ENCODE measurements around the gene ADORA2A. TPM values are rescaled to one million over a fixed set of nuclear protein-coding genes. Genes with fewer than 3 reads are reported as not detected.

ADORA2A gene
- total RNA-seq, 4 donors from 2014 or later: 0.39 to 8.4 (median 1.3) TPM

DNA sequence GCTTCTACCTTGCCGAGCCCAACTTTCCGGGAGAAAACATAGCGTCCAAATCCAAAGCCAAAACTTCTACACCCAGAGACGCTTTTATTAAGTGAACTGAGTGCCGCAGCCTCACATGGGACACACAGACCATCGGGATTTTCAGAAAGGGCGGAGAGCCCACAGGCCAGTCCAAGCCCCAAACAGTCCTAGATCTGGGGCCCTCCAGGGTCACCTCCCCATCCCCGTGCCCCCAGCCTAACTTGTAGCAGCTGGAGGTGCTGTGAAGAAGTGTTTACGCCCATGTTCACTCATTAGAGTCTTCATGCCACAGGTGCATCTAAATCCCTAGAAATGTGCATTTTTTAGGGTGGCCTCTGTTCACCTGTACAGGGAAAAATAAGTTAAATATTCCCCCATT is 14.1 kb upstream of the ADORA2A start:
- H3K4me3 ChIP-seq (ENCODE audit: low read depth, poor library complexity, severe bottlenecking): no peak overlapping the region
- DNase-seq (ENCODE audit: low spot score in 2 of 2): no peak
- TF ChIP-seq, protein P1, sequence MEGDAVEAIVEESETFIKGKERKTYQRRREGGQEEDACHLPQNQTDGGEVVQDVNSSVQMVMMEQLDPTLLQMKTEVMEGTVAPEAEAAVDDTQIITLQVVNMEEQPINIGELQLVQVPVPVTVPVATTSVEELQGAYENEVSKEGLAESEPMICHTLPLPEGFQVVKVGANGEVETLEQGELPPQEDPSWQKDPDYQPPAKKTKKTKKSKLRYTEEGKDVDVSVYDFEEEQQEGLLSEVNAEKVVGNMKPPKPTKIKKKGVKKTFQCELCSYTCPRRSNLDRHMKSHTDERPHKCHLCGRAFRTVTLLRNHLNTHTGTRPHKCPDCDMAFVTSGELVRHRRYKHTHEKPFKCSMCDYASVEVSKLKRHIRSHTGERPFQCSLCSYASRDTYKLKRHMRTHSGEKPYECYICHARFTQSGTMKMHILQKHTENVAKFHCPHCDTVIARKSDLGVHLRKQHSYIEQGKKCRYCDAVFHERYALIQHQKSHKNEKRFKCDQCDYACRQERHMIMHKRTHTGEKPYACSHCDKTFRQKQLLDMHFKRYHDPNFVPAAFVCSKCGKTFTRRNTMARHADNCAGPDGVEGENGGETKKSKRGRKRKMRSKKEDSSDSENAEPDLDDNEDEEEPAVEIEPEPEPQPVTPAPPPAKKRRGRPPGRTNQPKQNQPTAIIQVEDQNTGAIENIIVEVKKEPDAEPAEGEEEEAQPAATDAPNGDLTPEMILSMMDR (IDR thresholded peaks at IDR 0.05): no peak
- no peak for TF ChIP-seq POLR2A (IDR thresholded peaks at IDR 0.05)
- intact Hi-C loops (cut with DNase I; ENCODE audit: low total_unique reads): no loop called here
- whole genome bisulfite sequencing, 2 donors: 92 to 94% methylated on average over 9 of the region's 9 CpGs

DNA sequence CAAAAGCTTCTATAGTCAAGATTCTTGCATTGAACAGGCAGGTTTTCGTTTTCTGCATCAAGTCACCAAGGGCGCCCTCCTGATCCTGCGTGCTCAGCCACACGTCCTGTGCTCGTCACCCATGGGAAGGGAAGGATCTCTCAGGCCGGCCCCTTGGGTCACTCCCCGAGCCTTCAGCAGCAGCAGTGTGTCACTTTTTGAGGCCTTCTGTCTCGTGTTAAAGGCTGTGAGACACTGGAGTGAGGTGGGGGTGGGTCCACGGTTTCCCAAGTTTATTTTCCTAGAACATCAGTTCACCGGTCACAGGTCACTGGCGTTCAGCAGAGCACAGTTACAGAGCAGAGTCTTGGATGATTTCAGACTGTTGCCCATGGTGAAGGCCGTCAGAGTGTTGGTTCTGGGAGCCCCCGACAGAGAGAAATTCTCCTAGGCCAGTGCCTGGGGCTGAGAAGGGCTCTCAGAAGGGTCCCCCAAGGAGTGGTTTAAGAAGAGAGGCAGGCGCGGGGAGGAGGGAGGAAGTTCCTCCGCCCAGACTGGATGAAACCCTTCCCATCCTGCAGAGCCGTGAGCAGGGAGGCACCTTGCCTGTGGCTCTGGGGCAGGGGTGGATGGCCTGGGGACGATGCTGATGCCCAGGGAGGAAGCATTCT is 13.5 kb upstream of the ADORA2A start:
- WGBS, 2 donors: 88 to 92% methylated on average over 18 of the region's 18 CpGs
- intact Hi-C loops (cut with DNase I; ENCODE audit: low total_unique reads): no loop called here
- peak in 1 of 2 donors; percentile 54 for DNase-seq (ENCODE audit: low spot score in 2 of 2)
- TF ChIP-seq POLR2A (IDR thresholded peaks at IDR 0.05): no peak
- TF ChIP-seq, protein P1 (IDR thresholded peaks at IDR 0.05): no peak
- no peak overlapping the region for H3K4me3 ChIP-seq (ENCODE audit: low read depth, poor library complexity, severe bottlenecking)

DNA sequence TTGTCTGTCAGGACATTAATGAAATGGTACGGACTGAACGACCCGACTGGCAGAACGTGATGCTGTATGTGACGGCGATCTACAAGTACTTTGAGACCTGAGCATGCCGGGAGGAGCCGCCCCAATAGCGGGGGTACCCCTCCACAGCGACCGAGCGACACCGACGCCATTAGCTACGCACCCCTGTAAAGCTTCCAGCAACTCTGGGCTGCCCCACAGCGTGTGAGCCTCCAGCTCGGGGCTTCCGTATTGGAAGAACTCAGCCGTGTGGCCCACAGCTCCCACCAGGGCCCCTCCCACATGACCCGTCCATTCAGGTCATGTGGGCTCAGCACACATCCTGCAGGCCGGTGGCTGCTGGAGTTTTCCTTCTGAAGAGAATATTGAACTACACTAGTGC is 12.9 kb upstream of the ADORA2A start:
- TF ChIP-seq POLR2A (IDR thresholded peaks at IDR 0.05): no peak
- TF ChIP-seq, protein P1 (IDR thresholded peaks at IDR 0.05): no peak
- intact Hi-C loops (cut with DNase I; ENCODE audit: low total_unique reads): no loop called here
- no peak overlapping the region for H3K4me3 ChIP-seq (ENCODE audit: low read depth, poor library complexity, severe bottlenecking)
- DNase-seq (ENCODE audit: low spot score in 2 of 2): peak in 1 of 2 donors; percentile 72
- WGBS, 2 donors: 86 to 91% methylated on average over 18 to 21 of the region's 21 CpGs

DNA sequence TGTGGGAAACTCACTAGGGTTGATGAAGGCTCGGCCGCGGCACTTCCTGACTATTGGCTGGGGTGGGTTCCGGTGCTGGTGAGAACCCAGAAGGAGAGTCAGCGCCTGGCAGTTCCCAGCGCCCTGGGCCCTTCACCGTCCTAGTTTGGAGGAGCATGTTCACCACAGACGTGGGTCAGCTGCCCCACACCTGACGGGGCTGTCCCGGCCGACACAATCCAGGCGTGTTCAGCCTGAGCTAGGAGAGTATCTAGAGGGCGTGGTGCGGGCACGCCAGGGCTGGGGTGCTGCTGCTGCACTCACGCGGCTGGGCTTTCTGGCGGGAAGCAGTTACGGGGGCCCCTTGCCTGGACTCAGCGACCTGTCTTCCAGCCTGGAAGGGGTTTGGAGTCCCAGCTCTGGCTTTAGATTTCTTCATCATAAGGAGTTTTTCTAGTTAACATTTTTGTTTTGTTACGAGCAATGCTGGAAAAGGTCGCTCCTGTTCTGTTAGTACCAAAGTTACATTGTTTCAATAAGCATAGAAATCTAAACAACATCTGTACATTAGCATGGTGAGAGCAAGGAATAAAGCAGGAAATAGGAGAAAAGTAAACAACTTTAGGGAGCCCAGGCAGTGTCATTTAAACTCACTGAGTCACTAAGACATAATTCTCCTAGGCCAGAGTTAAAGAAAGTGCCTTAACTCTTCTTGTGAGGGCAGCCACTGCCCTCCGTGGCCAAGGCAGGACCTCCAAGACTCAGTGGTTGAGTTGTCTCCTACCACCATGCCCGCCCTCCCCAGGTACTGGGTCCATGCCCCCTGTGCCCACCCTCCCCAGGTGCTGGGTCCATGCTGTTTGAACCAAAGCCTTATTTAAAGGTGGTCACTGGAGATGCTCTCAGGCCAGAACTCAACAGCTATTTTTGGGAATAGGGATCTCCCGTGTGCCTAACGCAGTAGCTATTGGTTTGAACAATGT is 12.1 kb upstream of the ADORA2A start:
- intact Hi-C loops (cut with DNase I; ENCODE audit: low total_unique reads): no loop called here
- peak in 1 of 2 donors; percentile 80 for DNase-seq (ENCODE audit: low spot score in 2 of 2)
- TF ChIP-seq POLR2A (IDR thresholded peaks at IDR 0.05): no peak
- TF ChIP-seq, protein P1 (IDR thresholded peaks at IDR 0.05): no peak
- WGBS, 2 donors: 83 to 85% methylated on average over 24 to 25 of the region's 26 CpGs
- H3K4me3 ChIP-seq (ENCODE audit: low read depth, poor library complexity, severe bottlenecking): no peak overlapping the region

DNA sequence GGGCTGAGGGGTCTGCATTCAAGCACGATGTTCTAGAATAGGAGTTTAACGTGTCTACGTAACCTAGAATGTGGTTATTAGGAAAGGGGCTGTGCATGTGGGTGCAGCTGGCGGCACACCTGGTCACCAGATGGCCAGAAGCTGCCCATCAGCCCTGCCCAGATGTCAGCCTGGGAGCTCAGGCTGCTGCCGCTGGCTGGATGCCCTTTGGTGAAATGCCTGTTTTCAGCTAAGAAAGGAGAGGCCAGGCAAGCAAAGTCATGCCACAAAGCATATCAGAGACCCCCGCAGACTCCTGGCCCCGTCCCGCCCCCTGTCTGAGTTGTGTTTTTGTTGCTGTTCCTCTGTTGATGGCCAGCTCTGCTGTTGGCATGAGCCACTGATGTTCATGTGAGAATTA is 11.3 kb upstream of the ADORA2A start:
- TF ChIP-seq, protein P1 (IDR thresholded peaks at IDR 0.05): no peak
- no peak for TF ChIP-seq POLR2A (IDR thresholded peaks at IDR 0.05)
- H3K4me3 ChIP-seq (ENCODE audit: low read depth, poor library complexity, severe bottlenecking): no peak overlapping the region
- 66 to 90% methylated on average over 8 of the region's 8 CpGs for WGBS, 2 donors
- DNase-seq (ENCODE audit: low spot score in 2 of 2): no peak
- intact Hi-C loops (cut with DNase I; ENCODE audit: low total_unique reads): no loop called here

Data from lower leg skin (tissue), 4 donors.